ENCODE data around the gene RALA.

GRCh38 chr7:39582536-39582935, 40.8 kb upstream of the RALA start:
- TF ChIP-seq CTCF (IDR thresholded peaks at IDR 0.05; ENCODE audit: insufficient read depth, low read length, poor library complexity, severe bottlenecking) (no peak), EZH2phosphoT487 (conservative IDR thresholded peaks at IDR 0.05; ENCODE audit: low read length) (no peak)

All from SU-DHL-6 (cell line).